ENCODE data around the gene PPP1R9A.

Gene PPP1R9A

GRCh38 chr7:95323410-95324129 is 416.2 kb downstream of the PPP1R9A start:
- H3K4me3 ChIP-seq (ENCODE audit: low read depth, low read length): no peak overlapping the region
- TF ChIP-seq CTCF (IDR thresholded peaks at IDR 0.05; ENCODE audit: insufficient read depth, low read length, missing control alignments): no peak
- CTCF ChIA-PET: interaction anchor here (1.2 kb wide), 1 partner anchor 153 kb away, joined by 4 read pairs; no protein-coding TSS in a partner anchor
- no peak for DNase-seq (ENCODE audit: low read depth, low spot score)
- POLR2A ChIA-PET: no interaction called here

DNA sequence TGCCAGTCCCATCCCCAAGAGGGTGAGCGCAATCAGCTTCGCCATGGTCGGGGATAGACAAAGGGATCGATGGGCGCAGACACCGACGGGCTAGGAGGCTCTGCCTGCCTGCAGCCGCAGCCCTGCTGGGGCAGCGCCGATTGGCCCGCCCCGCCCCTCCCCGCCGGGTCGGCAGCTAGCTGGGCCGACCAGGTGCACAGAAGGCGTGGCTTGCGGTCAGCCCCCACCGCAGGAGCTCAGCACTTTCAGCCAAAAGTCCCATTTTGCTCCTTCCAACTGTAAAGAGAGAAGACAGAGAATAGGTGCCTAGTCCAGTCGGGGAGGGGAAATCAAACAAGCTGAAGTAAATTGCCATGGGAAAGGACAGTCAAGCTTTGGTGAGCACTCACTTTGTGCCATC is 417.0 kb downstream of the PPP1R9A start, which contains the start of gene PON1:
PON1 (minus strand) TSS at position 102 of the 400 bp plus-strand sequence; CDS start at position 45, 57 bp downstream.
- POLR2A ChIA-PET: no interaction called here
- H3K4me3 ChIP-seq (ENCODE audit: low read depth, low read length): no peak within 1 kb of the TSS
- DNase-seq (ENCODE audit: low read depth, low spot score): no peak
- no peak for TF ChIP-seq CTCF (IDR thresholded peaks at IDR 0.05; ENCODE audit: insufficient read depth, low read length, missing control alignments)
- CTCF ChIA-PET: no interaction called here

- no peak for TF ChIP-seq CTCF (IDR thresholded peaks at IDR 0.05; ENCODE audit: insufficient read depth, low read length, missing control alignments)
- no peak overlapping the region for H3K4me3 ChIP-seq (ENCODE audit: low read depth, low read length)
- ChIA-PET POLR2A (no interaction called here), CTCF (no interaction called here)
- no peak for DNase-seq (ENCODE audit: low read depth, low spot score)
These were observed 420.0 kb downstream of the PPP1R9A start for GRCh38 chr7:95327356-95327755.

DNA sequence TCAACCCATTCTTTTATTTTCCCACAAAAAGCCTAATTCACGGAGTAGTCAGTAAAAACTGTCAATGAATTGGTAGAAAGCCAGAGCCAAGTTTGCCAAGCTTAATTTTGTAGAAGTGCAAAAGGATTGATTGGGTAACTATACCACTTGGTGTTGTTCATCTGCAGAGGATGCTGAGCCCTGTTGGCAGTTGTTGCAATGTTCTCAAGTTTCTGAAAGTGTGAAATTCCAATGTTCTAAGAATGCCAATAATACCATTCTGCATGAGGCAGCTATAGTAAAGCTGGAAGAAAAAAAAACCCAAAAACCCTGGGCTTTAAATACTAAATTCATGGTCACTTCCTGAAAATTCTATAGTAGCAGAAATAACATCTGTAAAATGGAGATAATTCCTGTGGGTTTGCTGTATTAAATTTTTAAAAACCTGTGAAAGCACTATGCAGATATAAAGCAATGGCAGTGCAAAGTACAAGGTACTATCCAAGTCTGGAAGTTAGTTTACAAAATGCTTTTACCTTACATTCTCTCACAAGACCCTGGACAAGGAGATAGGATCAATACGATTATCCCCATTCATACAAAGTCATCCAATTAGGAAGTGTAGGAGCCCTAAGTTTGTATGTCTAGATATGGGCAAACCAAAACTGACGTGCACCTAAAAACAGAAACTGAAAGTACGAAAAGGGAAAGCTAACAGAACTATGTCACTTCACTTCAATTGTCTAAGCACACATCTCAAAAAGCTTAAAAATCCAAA is 423.0 kb downstream of the PPP1R9A start:
- CTCF ChIA-PET: interaction anchor here (1.6 kb wide), 1 partner anchor 181 kb away, joined by 3 read pairs; no protein-coding TSS in a partner anchor
- no peak for DNase-seq (ENCODE audit: low read depth, low spot score)
- POLR2A ChIA-PET: no interaction called here
- TF ChIP-seq CTCF (IDR thresholded peaks at IDR 0.05; ENCODE audit: insufficient read depth, low read length, missing control alignments): no peak
- H3K4me3 ChIP-seq (ENCODE audit: low read depth, low read length): no peak overlapping the region

DNA sequence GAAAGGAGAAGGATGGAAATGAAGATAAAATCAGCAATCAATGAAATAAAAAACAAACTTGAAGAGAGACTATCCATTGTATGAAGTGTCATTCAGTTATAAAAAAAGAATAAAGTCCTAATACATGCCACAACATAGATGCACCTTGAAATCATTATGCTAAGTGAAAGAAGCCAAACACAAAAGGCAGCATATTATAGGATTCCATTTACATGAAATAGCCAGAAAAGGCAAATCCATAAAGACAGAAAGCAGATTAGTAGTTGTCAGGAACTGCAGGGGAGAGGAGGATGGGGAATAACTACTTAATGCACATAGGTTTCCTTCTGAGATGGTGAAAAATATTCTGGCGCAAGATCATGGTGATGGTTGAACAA is 423.6 kb downstream of the PPP1R9A start:
- TF ChIP-seq CTCF (IDR thresholded peaks at IDR 0.05; ENCODE audit: insufficient read depth, low read length, missing control alignments): no peak
- no peak for DNase-seq (ENCODE audit: low read depth, low spot score)
- ChIA-PET CTCF (interaction anchor here (1.6 kb wide), 1 partner anchor 181 kb away, joined by 3 read pairs; no protein-coding TSS in a partner anchor), POLR2A (no interaction called here)
- no peak overlapping the region for H3K4me3 ChIP-seq (ENCODE audit: low read depth, low read length)

- ChIA-PET POLR2A (no interaction called here), CTCF (interaction anchor here (1.0 kb wide), 1 partner anchor 143 kb away, joined by 4 read pairs; no protein-coding TSS in a partner anchor)
- DNase-seq (ENCODE audit: low read depth, low spot score): no peak
- no peak for TF ChIP-seq CTCF (IDR thresholded peaks at IDR 0.05; ENCODE audit: insufficient read depth, low read length, missing control alignments)
- no peak overlapping the region for H3K4me3 ChIP-seq (ENCODE audit: low read depth, low read length)
These were observed 427.1 kb downstream of the PPP1R9A start for GRCh38 chr7:95334447-95334846.
